RPMI8226 (cell line): Measurements from ENCODE around the gene ITGAX.
A peak's percentile ranks its signal among the peaks of the same experiment; 100 is the strongest.

Experiments used
- DNase-seq: peaks from one replicate; pipeline ENCODE4 v3.0.0-alpha.2; 2015

The ITGAX gene

DNA sequence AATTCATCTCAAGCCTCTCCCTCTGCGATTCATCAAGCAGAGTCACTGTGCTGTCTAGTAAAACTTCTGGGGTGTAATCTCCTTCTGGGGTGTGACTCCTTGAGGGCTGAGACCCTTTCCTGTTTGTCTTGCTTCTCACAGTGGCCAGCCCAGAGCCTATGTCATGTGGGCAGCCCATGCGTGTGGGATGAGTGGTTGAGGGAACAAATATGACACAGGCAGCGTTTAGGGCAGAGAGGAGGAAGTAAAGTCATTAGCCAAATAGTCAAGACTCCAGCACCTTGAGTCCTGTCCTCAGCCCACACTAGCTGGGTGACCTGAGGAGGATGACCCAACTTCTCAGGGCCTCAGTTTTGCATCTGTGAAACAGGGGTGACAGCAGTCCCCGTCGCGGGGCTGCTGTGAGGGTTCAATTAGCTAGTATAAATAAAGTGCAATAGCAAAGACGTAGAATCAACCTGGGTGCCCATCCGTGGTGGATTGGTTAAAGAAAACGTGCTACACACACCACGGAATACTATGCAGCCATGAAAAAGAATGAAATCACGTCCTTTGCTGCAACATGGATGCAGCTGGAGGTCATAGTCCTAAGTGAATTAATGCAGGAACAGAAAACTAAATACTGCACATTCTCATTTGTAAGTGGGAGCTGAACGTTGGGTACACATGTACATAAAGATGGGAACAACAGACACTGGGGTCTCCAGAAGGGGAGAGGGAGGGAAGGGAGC, 4.5 kb upstream of the ITGAX start:
- DNase-seq, result no peak

DNA sequence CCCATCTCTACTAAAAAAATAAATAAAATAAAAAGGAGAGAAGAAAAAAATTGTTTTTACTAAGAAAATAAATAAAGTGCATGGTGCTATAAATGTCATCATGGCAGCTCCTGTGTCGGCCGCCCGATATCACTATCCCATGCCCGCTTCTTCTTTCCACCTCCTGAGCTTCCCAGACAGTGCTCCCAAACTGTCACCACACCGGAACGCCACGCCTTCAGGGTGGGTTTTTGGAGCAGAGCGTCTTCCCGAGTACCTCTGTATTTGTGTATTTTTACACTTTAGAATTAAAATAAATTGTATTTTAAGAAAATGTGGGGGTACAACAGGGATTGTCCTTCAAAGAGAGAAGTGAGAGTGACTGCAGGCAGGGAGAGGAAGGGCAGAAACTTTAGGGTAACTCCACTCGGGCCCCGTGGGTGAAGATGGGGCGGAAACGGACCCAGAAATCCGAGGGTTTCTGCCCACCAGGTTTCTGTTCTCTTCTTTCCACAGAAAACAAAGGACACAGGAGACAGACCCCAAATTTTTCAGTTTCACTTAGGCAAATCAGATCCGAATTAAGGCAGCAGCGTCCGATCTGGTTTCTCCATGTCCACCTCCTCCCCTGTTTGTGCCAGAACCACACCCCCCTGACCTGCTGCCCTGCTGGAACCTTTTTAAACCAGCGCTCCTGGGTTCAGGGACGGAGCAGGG, 3.6 kb upstream of the ITGAX start:
- DNase-seq, result no peak

DNA sequence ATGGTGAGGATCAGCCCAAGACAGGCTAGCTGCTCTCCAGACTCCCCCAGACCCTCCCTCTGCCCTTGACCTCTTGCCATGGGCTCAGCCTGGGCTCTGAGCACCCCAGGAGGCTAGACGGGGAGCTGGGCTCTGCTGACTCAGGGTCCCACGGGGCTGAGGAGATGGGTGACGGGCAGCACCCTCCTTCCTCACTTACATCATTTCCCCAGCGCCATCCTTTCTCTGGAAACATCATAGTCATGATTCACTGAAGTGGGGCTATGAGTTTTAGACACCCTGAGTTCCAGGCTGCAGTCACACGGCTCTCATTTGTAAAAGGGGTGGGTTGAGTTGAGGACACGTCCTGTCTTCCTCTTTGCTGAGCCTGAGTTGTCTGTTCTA, 3.0 kb upstream of the ITGAX start:
- no peak for DNase-seq

DNA sequence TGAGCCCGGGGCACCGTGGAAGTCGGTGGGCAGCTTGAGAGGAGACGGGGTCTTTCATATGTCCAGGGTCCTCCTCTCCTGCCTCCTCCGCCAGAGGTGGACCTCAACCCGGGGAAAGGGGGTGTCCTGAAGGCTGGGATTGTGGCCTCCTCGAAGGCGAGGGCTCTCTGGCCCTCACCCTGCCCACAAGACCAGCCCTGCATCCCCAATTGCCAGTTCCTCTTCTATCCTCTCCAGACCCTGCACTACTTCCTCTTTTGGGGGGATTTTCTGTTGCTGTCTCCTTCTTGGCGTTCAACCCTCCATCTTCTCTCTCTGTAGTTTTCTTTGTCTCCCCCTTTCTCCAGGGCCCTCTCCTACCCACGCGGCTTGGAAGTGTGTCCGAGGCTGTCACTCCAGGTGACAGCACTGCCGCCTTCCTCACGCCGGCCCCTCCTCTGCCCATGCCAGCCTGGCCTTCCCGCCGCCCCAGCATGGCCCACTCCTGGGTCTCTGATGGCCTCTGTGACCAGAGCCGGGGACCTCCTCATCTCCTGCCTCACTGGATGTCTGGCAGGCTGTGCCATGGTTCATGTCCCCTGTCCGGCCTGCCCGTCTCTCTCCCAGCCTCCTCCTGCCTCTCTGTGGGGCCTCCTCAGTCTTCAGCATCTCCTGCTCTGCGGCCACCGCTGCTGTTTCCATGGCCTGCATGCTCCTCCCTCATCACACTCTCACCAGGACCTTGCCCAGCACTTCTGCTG, 2.4 kb upstream of the ITGAX start:
- DNase-seq, result peak; percentile 48

DNA sequence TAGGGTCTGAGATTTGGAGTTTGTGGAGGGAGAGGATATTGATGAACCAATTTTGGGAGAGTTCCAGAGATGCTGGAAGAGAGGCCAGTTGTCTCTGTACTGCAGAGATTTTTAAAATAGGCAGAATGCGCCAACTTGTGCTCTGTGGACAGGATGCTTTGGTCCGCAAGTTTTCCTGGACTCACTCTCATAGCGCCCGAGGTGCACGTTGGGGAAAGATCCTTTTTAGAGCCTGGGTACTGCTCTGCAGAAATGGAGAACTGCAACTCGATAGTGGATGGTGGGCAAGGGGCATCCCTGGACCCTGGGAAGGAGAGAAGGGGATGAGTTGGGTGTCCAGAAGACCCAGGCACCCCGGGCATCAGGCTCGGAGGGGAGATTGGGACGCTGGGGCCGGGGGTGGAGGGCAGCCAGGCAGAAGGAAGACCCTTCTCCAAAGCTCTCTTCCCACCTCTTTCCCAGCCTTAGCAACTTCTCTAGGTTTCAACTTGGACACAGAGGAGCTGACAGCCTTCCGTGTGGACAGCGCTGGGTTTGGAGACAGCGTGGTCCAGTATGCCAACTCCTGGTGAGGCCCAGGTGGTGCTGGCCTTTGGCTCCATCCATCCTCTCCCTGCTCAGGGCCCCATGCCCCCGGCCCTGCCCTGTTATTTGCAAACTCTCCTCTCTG, 590 bp downstream of the ITGAX start:
- no peak for DNase-seq

DNA sequence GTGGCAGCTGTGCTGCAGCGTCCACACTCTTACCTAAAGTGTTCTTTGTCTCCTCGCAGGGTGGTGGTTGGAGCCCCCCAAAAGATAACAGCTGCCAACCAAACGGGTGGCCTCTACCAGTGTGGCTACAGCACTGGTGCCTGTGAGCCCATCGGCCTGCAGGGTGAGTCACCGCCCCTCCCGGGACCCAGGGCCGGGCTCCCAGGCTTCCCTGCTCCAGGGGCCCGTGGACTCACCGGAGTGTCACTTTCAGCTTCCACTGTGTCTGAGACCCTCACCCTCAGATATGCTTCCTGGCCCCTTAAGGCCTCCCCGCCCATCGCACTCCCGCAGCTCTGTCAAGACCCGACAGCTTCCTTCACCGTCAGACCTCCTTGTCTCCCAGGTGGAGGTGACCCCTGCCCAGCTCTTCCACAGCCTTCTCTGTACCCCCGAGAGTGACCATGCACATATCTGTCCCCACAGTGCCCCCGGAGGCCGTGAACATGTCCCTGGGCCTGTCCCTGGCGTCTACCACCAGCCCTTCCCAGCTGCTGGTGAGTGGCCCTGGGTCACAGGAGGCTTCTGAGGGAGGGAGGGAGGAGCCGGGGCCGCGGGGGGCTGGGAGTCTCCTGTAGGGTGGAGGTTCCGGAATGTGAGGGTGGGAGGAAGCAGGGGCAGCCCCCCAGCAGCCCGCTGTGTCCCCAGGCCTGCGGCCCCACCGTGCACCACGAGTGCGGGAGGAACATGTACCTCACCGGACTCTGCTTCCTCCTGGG, 1.8 kb downstream of the ITGAX start:
- no peak for DNase-seq

DNA sequence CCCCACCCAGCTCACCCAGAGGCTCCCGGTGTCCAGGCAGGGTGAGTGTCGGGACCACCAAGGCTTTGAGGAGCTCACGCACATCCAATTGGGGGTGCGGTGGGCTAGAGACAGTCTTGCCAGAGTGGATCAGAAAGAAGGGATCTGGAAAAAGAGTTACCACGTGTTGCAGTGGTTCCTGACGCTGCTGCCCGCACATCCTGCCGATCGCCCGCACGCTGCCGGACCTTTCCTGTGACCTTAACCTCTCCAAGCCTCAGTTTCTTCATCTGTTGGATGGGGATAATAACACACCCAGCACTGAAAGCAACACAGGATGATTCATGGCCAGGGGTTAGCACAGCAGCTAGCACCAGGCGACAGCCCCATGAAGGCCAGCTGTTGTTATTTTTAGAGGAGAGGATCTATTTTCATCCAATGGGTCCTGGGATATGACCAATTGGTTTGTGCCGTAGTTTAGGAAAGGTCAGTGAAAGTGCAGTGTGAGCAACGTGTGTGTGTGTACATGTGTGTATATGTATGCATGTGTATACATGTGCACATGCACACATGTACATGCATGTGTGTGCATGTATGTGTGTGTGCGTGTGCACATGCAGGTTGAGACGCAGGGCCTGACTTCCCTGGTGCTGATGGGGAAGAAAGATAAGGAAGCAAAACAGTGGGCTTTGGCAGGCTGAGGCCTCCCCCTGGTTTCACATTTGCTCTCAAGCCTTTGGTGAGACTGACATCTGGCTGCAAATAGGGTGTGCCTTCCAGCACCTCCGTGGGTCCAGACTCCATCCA, 2.5 kb downstream of the ITGAX start:
- no peak for DNase-seq

DNA sequence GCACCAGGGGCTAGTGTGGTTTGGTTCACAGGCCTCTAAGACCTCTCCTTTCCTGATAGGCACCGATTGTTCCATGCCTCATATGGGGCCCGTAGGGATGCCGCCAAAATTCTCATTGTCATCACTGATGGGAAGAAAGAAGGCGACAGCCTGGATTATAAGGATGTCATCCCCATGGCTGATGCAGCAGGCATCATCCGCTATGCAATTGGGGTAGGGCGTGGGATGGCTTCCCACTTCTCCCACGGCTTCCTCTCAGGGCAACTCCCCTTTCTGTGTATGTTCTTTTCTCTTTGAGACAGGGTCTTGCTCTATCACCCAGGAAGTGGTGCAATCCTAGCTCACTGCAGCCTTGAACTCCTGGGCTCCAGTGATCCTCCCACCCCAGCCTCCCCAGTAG, 5.3 kb downstream of the ITGAX start:
- DNase-seq, result no peak

DNA sequence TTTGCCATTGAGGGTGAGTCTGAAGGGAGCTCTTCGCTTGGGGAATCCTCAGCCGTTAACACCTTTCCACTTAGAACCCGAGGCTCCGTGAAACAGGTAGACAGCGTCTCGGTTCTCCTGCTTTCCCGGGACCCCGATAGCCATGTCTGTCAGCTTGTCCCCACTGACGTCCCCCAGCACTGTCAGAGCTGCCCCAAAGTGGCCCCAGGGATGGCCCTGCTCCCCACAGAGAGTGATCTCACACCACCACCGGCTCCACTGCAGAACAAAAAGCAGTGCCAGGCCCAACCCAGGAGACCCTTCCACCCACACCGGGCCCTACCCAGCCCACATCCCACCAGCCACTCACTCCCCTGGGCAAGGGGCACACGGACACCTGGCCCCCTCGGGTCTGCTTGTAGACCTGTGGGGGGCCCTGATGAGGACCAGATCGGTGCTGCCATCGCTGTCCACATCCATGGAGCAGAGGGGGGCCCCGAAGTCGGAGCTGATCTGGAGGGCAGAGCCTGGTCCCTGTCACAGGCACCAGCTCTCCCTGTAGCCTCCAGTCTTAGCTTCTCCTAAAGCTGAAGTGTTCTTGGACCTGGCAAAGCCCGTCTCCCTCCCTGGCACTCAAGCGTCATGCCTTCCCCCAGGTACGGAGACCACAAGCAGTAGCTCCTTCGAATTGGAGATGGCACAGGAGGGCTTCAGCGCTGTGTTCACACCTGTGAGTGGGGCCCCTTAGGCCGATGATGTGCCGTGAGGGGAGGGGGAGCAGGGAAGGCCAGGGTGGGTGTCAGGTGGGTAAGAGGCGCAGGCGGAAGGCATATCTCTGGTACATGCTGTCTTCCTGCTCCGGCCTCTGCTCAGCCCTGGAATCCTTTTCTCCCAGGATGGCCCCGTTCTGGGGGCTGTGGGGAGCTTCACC, 6.5 kb downstream of the ITGAX start:
- DNase-seq, result no peak

DNA sequence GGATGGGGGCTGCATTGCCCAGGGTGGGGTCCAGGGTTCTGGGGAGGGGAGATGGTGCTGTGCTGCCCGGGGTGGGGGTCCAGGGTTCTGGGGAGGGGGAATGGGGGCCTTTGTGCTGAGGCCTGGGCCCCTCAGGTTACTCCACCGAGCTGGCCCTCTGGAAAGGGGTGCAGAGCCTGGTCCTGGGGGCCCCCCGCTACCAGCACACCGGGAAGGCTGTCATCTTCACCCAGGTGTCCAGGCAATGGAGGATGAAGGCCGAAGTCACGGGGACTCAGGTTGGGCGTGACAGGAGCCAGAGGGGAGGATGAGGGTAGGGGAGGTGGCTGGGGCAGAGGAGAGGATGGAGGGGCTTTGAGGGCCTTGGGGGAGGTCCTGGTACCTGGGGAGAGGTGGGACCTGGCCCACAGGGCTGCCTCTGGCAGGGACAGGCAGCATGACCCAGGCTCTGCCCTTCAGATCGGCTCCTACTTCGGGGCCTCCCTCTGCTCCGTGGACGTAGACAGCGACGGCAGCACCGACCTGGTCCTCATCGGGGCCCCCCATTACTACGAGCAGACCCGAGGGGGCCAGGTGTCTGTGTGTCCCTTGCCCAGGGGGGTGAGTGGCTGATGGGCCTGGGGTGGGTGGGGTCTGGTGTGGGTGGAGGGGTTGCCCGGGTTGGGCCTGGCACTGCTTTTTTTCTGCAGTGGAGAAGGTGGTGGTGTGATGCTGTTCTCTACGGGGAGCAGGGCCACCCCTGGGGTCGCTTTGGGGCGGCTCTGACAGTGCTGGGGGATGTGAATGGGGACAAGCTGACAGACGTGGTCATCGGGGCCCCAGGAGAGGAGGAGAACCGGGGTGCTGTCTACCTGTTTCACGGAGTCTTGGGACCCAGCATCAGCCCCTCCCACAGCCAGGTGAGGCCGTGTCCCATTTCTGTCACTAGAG, 7.8 kb downstream of the ITGAX start:
- DNase-seq, result no peak

DNA sequence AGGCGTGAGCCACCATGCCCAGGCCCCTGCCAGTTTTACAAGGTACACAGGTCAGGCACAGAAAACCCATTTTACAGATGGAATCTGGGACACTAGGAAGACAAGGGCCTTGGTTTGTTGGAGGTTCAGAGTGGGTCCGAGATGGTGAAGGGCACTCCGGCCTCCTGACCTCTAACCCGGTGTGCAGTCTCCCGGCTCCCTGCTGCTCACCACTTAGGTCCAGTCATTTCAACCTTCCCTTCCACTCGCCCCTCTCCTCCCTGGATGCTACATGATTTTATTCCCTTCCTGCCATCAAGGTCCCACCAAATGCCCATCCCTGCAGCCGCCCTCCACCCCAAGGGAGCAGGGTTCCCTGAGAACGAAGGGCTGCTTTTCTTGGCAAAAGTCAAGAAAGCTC, 8.7 kb downstream of the ITGAX start:
- DNase-seq, result no peak

DNA sequence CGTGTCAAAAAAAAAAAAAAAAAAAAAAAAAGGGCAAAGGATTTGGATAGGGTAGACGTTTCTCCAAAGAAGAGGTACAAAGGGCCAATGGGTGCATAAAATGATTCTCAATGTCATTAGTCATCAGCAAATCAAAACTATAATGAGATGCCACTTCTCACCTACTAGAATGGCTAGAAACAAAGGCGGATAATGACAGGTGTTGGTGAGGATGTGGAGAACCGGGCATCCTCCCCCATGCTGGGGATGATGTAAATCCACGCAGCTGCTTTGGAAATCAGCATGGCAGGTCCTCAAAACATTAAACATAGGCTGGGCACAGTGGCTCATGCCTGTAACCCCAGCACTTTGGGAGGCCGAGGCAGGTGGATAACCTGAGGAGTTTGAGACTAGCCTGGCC, 9.4 kb downstream of the ITGAX start:
- DNase-seq, result no peak

DNA sequence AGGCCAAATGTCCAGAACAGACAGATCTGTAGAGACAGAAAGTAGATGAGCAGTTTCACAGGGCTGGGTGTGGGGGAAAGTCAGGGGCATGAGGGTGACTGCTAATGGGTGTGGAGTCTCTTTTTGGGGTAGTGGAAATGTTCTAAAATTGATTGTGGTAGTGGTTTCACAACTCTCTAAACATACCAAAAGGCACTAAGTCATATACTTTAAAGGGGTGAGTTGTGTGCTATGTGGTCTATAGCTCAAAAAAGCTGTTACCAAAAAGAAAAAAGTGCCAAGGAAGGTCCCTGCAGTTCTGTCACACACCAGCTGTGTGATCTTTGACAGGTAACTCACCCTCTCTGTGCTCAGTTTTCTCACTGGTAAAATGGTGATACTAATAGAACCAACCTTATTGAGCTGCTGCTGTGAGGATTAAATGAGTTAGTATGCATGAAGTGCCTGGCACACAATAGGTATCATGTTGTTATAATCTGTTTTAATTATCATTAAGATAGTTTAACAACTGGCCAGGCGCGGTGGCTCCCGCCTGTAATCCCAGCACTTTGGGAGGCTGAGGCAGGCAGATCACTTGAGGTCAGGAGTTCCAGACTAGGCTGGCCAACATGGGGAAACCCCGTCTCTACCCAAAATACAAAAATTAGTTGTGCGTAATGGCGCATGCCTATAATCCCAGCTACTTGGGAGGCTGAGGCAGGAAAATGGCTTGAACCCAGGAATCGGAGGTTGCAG, 10.3 kb downstream of the ITGAX start:
- DNase-seq, result peak; percentile 51

DNA sequence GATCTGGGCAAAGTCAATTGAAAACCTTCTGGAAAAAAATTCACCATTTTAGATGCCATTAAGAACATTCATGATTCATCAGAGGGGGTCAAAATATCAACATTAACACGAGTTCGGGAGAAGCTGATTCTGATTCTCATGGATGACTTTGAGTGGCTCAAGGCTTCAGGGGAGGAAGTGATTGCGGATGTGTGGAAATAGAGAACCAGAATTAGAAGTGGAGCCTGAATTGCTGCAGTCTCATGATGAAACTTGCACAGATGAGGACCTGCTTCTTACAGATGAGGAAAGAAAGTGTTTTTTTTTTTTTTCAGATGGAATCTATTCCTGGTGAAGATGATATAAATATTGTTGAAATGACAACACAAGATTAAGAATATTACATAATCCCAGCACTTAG, 12.9 kb downstream of the ITGAX start:
- no peak for DNase-seq

DNA sequence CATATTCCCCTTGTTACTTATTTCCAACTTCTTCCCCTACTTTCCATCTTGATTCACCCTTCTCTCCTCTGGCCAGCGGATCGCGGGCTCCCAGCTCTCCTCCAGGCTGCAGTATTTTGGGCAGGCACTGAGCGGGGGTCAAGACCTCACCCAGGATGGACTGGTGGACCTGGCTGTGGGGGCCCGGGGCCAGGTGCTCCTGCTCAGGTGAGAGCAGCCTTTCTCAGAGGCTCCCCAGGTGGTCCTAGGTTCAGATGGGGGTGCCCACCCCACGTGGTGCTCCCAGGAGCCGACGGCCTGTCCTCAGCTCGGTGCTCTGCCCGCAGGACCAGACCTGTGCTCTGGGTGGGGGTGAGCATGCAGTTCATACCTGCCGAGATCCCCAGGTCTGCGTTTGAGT, 16.0 kb downstream of the ITGAX start:
- no peak for DNase-seq

DNA sequence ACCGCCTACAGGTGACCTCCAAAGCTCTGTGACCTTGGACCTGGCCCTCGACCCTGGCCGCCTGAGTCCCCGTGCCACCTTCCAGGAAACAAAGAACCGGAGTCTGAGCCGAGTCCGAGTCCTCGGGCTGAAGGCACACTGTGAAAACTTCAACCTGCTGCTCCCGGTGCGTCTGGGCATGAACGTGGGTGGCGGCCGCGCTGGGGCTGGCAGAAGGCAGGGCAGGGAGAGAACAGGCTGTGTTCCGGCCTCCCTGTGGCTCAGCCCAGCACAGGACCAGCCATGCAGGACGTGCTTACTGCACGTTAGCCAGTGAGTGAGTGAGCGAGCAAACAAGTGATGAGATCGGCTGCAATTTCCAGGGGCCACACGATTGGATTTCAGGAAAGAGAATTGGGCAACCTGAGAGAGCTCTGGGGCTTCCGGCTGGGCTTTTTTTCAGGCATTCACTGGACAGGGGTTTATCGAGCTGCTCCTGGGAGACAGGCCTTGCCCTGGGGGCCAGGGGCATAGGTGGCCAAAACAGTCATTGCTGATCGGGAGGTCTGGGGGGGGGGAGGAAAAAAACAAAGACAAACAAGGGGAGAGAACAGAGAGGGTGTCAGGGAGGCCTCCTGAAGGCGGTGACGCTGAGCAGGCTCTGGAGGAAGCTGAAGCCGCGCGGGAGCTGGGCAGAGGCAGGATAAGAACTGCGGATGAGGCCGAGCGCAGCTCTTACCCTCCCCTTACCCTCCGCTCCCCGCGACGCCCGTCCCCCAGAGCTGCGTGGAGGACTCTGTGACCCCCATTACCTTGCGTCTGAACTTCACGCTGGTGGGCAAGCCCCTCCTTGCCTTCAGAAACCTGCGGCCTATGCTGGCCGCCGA, 16.9 kb downstream of the ITGAX start:
- DNase-seq, result no peak

DNA sequence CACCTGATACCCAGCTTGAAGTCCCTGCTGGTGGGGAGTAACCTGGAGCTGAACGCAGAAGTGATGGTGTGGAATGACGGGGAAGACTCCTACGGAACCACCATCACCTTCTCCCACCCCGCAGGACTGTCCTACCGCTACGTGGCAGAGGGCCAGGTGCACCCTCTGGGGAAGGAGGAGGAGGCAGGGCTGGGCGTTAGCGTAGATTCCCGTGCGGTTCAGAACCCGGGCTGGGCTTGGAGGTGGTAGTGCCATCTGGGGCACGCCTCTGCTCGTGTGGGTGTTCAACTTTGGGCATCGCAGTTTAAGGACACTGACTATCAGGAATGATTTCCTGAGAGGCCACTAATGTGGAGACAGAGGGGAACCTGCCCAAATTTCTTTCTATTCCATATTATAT, 18.3 kb downstream of the ITGAX start:
- peak; percentile 54 for DNase-seq

DNA sequence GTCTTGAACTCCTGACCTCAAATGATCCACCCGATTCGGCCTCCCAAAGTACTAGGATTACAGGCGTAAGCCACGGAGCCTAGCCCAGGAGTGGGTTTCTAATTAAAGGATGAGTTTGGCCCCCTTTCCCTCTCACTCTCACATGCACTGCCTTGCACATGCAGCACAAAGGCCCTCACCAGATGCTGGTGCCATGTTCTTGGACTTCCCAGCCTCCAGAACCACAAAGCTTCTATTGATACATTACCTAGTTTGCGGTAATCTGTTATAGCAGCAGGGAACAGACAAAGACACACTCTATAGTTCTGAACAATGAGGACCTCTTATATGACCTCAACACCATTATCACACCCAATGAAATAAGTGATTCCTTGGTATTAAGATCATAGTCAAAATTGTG, 20.3 kb downstream of the ITGAX start:
- DNase-seq, result no peak
